Dermis microvascular lymphatic vessel endothelial cell (primary cell): ENCODE measurements around the gene FATE1. TPM values are rescaled to one million over a fixed set of nuclear protein-coding genes. Genes with fewer than 3 reads are reported as not detected.
"Not testable (repeated sequence)": the region's sequence is repeated elsewhere in the genome, so short reads cannot be mapped to it uniquely, and the experiment has no call there.

Source experiments
- DNase-seq, 2 donors: peaks; one replicate each; pipeline versions ENCODE4 v3.0.0 to v3.0.0-alpha.2; 2010; ENCODE audit warnings: low read depth in 2 of 2
- total RNA-seq: library from RNA; depleted of rRNA; stranded (reverse); fragments of >200 nt; gene quantifications from 2 replicates; pipeline ENCODE4 v1.2.1, GENCODE V29; 2014

FATE1 gene, protein sequence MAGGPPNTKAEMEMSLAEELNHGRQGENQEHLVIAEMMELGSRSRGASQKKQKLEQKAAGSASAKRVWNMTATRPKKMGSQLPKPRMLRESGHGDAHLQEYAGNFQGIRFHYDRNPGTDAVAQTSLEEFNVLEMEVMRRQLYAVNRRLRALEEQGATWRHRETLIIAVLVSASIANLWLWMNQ
- not detected in 2 replicates for total RNA-seq

DNA sequence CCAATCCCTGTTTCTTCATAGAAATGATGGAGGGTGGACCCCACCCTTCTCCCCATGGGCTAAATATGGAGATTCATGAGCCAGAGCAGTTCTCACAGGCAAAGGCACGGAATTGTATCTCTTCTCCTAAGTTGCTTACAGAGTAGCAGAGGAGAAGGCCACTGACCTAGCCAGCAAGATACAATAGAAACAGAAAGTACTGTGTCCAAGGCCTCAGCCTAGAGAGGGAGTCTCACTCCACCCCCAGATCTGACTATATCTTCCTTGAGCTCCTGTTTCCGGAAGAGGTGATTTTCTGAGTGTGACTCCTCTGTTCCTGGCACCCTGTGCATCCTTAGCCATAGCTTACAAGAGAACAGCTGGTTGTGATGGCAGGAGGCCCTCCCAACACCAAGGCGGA lies at the start of gene FATE1:
TSS of gene FATE1 (plus strand) at position 284 of the 400 bp plus-strand sequence. CDS start at position 369, 85 bp downstream.
- no peak for DNase-seq

DNA sequence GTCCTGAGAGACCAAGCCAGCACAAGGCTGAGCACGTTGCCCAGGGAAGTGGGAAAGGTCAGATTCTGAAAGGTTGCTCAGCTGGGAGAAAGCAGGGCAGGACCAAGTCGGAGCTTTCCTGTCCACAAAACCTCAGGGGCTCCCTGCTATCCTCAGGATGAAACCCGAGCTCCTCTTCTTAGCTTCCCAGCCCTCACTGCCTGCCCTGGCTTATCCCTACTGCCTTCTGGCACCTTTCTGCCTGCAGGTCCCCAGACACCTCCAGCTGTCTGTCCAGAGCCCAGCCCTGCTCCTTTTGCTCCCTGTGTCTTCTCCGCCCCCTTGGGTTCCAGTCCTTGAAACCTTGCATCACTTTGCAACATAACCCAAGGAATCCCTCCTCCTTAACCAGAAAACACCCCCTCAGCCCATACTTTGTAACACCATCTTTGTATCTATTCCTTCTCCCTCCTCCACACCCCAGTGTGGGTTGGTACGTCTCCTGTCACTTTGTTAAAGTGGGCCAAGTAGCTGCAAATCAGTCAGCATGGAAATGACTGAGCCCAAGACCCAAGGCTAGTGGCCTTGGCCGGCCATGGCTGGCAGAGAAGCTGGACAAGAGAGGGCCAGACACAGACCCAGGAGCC lies 40.6 kb upstream of the FATE1 start:
- DNase-seq = no peak

DNA sequence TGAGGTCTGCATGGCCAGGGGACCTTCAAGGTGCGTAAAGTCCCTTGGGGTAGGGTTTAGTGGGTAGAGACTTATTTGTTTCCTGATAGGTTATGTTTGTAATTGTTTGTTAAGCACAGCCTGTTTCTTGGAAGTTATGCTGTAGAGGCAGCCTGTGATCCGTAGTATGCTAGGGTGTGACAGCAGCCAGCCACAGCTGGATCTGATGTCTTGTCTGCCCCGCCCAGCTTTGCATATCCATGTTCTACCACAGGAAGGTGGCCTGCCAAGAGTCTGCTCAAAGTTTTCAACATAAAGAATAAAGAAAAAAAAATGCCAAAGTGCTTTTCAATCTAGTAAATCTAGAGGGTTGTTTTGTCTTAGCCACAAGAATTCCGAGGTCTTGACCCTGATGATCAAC lies 39.6 kb upstream of the FATE1 start:
- no peak for DNase-seq

DNA sequence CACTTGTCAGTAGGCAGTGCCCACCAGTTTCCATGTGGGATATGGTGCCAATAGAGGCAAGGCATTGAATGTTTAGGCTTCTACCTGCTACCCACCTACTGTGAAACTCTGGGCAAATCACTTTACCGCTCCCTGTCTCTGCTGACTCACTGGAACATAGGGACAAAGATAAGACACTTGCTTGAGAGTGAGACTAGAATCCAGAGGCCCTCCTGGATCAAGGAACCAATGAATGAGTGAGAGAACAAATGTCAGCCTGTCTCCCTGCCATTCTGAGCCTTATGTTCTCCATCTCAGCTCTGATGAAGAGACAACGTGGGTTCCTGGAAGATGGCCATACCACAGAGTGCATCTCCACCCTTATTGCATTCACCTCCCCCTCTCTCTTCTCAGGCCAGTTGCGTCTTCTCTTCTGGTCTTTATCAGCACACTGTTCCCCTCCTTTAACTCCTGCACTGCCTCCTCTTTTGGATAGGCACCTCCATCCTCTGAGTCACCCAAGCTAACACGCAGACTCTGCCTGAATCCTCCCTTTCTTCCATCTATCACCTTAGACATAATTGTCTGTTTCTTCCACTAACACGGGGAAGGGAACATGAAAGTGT lies 35.9 kb upstream of the FATE1 start:
- DNase-seq = no peak

DNA sequence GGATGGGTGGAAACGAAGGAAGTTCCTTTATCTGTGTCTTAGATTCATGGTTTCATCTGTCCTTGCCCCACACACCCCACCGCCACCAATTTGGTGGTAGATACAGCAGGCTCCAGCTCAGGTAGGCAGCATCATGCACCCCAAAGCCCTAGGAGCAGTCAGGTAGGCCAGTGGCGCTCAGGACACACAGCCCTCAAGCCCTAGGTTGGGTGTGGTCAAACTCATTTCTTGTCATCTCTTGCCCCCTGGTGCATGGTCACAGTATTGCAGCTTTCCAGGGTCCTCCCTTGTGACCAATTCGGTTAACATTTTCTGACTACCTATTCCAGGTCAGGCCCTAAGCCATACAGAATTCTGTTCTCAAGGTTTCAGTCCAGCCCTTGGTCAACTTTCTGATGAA lies 35.0 kb upstream of the FATE1 start:
- DNase-seq = peak; percentile 5 to 39

DNA sequence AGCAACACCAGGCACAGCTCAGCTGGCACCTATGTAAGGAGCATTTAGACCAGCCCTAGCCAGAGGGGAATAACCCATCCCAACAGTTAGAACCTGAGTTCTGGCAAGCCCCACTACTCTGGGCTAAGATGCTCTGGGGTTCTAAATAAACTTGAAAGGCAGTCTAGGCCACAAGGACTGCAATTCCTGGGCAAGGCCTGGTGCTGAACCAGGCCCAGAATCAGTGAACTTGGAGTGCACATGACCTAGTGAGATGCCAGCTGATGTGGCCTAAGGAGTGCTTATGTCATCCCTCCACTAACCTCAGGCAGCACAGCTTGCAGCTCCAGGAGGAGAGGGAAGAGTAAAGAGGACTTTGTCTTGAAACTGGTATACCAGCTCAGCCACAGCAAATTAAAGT lies 28.2 kb upstream of the FATE1 start:
- no peak for DNase-seq

DNA sequence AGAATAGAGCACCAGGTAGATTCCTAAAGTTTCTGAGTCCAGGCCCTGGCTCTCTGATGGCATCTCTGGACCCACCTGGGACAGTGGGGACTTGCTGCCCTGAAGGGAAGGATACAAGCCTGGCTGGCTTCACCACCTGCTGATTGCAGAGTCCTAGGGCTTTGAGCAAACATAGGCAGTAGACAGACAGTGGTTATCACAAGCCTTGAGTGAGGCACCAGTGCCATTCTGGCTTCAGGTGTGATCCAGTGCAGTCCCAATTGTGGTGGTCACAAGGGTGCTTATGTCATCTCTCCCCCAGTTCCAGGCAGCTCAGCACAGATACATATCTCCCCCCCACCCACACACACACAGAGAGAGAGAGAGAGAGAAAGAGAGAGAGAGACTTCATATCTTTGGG lies 27.1 kb upstream of the FATE1 start:
- DNase-seq = no peak

DNA sequence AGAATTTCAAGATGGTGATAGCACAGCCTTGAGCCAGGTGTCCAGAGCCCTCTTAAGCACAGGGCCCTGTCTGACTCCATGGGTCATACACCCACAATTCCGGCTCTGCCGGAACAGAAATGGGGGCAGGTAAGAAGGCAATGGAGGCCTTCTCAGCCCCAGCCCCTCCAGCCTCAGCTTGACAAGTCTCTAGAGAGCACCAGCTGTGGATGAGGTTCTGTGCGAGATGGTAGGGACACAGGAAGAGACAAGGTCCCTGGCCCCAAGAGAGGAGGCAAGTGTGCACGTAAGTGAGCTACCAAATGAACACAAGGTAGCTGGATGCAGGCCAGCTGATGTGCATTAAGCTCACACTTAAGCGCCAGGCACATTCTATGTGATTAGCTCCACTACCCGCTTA lies 23.0 kb upstream of the FATE1 start:
- no peak for DNase-seq

DNA sequence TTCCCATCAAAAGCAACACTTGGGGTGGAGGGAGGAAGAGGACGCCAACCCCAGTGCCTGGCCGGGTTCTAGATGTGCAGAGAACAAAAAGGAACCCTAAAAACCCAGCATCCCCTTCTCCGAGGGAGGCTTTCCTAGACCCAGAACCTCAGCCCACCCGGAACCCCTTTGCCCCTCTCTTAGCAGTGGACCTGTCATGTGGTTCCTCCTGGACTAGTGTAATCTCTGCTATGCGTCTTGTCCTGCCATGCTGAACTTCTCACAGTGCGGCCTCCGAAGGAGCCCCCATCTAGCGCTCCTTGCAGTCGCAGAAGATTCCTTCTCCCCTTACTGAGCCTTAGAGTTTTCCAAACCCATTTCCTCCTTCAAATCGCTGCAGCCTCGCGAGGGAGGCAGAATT lies 21.7 kb upstream of the FATE1 start:
- DNase-seq = no peak

DNA sequence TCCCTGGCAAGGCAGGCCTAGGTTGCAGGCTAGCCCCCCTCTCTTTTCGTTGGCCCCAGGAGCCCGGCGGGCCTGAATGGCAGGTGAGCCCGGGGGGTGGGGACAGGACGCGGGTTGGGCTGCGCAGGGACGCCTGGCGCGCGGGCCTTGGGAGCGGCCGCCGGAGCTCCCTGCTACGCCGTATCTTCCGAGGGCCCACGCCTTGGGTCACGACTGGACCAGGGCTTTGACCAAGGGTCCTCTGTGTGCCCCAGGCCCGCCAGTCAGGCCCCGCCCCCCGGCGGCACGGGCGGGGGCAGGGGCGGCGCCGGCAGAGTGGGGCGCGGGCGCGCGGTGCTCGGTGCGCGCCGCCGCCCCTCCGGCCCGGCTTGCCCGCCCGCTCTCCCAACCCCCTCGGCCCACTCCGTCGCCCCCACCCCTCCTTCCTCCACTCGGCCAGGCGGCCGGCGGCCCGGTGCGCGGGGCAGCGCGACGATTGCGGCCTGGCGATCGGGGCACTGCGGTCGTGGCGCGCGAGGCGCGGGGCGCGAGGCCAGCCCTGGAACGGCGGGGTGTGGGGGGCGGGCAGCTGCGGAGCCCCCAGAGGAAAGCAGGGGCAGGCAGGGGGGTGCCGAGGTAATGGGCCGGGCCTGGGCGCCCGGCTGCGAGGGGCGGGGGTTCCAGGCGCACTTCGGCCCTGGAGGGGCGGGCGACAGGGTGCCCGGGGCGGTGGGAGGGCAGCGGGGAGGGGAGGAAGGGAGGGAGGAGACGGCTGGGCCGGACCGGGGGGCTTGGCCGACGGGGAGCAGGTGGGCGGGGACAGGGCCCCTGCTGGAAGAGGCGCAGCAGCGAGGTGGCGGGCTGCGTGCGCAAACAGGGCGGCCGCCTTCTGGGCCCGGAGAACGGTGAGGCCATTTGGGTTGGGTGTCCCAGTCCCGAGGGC lies 20.9 kb upstream of the FATE1 start, which contains the start of gene PRRG3:
TSS of gene PRRG3 (plus strand) at position 798 of the 922 bp plus-strand sequence. CDS start 3,357 bp downstream, outside the sequence.
- no peak for DNase-seq

DNA sequence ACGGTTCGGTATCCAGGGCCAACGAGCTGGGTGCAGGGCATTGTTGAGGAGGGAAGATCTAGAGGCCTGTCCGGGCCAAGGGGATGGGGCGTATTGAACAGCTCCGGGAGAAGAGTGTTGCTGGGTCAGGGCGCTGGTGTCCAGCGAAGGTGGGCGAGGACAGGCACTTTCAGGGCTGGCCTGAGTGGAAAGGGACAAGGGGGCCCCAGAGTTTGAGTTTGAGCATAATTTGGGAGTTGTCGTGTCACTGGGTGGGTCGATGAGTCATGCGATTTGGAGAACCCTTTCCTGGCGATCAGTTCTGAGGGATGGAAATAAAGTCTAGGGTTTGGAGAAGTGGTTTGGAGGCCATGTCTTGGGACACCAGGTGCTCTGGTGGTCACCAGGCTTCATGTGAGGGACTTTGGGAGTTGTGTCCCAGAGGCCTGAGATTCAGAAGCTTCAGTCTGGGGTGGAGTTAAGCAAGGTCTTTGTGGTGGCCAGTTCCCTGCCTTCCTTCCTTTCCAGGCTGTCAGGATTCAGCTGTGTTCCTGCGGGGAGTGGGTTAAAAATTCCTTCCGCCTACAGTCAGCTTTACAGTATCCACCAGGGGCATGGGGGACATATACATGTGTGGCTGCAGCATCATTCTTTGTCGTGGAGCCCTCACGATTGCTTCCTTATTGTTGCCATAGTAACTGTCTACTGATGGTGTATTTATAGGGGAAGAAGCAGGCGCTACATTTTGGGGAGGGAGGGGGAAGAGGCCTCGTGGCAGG lies 20.1 kb upstream of the FATE1 start:
- no peak for DNase-seq

DNA sequence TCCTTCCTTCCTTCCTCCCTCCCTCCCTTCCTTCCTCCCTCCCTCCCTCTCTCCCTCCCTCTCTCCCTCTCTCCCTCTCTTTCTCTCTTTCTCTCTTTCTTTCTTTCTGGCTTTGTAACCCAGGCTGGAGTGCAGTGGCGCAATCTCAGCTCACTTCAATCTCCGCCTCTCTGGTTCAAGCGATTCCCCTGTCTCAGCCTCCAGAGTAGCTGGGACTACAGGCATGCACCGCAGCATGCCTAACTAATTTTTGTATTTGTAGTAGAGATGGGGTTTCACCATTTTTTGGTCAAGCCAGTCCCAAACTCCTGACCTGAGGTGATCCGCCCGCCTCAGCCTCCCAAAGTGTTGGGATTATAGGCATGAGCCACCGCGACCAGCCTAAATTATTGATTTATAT lies 18.8 kb upstream of the FATE1 start:
- not testable (repeated sequence) for DNase-seq

DNA sequence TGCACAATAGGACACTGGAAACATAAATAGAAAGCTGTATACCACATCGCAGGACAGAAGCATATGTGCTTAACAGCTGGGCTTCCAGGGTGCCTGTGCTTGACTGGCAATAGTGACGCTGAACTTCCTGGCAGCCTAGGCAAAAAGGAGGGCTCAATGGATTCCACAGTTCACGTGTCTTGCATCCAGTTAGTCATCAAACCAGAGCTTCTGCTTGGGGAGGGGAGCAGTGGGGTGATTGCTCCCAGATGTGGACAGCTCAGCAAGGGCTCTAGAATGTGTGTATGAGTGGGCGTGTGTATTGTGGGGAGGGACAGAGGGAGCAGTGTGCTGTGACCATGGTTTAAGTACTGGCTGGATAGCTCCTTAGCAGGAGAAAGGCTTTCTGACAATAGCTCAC lies 18.3 kb upstream of the FATE1 start:
- DNase-seq = no peak

DNA sequence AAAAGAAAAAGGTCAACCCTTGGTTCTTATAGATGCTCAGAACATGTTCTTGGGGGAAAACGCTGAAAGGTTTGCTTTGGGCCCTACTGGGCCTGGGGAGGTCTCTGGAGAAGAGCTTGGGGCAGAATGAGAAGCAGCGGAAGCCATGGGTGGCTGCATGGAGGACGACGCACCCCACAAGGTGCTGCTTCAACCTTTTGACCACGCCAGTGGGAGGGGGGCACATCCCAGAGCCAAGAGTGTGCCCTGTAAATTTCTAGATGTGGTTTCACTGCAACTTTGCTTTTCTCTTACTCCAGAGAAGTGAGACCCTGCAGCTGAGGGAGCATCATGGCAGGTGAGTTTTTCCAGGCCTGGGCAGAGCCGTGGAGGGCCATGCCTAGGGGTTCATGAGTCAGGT lies 17.4 kb upstream of the FATE1 start:
- DNase-seq = no peak

DNA sequence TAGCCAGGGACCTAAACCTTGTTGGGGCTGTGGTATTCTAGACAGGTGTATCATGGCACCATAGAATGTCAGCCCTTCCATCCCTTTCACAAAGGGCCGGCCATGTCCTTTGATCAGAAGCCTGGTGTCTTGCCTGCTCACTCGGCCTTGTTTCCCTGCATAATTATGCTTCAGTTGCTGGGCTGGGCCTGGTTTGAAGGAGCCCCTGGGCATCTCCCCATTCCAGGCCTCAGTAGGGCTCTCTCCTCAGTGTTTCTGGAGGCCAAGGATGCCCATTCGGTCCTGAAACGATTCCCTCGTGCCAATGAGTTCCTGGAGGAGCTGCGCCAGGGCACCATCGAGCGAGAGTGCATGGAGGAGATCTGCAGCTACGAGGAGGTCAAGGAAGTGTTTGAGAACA lies 16.1 kb upstream of the FATE1 start:
- no peak for DNase-seq

DNA sequence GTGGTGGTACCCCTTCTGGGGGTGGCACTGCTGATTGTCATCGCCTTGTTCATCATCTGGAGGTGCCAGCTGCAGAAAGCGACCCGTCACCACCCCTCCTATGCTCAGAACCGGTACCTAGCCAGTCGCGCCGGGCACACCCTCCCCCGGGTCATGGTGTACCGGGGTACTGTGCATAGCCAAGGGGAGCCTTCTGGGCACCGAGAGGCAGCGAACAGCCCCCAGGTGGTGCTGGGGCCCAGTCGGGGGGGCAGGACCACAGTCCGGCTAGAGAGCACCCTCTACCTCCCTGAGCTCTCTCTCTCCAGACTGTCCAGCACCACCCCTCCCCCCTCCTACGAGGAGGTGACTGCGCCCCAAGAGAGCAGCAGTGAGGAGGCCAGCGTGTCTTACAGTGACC lies 15.3 kb upstream of the FATE1 start:
- DNase-seq = no peak

DNA sequence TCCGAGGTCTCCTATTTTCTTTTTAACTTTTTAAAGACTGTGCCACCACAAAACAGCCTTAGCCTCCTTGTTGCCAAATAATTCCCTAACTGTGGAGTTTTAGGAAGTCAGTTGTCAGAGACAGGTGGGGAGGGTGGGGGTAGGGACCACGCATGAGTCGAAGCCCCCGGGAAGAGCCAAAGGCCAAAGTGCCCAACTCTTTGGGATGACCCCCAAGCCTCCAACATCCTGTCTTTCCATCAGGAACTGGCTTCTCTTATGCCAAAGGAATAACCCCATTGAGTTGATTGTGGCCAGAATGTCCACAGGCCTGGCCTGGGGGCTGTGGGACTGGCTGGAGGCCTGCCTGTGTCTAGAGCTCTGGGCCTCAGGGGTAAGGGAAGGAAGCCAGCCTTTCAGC lies 14.8 kb upstream of the FATE1 start:
- no peak for DNase-seq

DNA sequence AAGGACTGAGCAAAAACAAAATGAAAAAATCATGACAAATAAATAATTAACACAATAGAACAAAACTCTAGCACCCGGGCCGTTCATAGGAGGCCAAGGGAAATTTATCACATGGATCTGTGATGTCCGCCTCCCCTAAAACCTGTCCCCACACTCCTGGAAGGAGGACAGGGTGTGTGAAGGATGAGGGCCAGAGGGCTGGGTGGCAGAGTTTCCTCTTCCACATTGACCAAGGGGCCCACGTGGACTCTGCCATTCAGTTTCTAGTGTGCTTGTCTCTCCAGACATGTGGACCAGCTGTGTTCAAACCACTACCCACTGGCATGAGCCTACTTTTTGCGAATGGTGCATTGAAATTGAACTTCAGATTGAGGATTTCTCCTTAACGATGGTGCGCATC lies 14.3 kb upstream of the FATE1 start:
- no peak for DNase-seq

DNA sequence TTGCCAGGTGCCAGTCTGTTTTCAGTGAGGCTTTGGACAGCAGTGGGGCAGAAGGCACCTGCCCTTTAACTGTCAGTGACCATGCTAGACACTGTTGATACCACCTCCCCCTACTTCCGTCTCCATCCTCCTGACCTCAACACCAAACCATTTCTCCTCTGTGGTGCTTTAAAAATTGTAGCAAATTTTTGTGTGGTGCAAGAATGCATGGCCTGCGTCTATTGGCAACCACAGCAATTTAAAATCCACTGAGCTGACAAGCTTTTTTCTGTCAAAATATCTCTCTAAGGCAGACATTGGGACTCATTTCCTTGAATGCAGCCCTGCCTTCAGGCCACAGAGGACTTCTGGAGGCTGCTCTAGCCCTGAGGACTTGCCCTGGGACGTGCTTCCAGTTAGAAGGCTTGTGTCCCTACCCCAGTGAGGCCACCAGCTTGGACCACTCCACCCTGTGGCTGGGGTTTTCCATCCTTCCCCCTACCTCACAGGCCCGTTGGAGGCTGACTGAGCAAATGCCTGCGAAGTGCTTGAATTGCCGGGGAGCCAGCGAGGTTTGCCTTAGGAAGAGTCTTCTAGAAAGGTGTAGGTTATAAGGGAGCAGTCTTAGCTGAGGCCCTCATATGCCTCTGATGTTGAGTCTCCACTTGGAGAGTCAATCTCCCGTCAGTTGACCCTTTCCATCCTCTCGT lies 13.7 kb upstream of the FATE1 start:
- DNase-seq = no peak

DNA sequence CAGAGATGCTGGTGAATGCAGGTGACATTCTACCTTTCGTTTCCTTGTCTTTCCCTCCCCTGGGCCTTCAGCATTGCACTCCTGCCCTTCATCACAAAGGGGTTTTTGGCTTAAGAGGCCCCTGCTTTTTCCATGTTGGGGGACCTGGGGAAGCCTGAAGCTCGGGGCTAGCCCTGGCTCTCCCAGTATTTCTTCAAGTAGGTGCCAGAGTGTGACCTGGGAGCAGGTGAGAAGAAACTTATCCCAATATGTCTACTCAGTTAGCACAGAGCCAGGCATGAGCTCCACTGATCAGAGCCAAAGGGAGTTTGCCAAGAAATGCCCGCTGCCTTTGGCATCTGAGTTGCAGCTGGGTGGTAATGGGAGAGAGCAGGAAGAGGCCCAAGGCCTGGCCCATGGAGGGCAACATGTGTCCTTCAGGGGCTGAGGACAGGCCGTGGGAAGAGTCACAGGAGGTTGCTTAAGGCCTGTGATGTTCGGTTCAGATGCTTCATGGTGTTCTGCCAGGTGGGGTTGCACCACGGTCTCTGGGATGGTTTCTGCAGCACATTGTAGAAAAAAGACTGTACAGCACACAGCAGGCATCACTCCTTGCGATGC lies 13.0 kb upstream of the FATE1 start:
- DNase-seq = no peak
